HL-60 (cell line): ENCODE data around the gene UNC13D.
"Not testable (repeated sequence)": the region's sequence is repeated elsewhere in the genome, so short reads cannot be mapped to it uniquely, and the experiment has no call there.

ENCODE experiments used
- DNase-seq, 2 experiments: peaks; one replicate each; pipeline ENCODE4 v3.0.0-alpha.2; 2010 to 2020; ENCODE audit warnings: low read depth in 1 of 2, low spot score in 1 of 2
- H3K27ac ChIP-seq: fragments of 250-450 bp; sonication (Bioruptor Pico); replicated peaks from 2 replicates; pipeline ENCODE4 v1.5.1; 2020; ENCODE audit warnings: mild to moderate bottlenecking, moderate library complexity
- H3K27me3 ChIP-seq: fragments of 250-450 bp; sonication (Bioruptor Pico); 2 replicates; pipeline ENCODE4 v1.5.1; 2021; ENCODE audit warnings: mild to moderate bottlenecking, moderate library complexity; ENCODE audit not compliant: insufficient read depth, poor library complexity, severe bottlenecking
- H3K4me3 ChIP-seq: replicated peaks from 2 replicates; pipeline ENCODE4 v1.5.1; 2011; ENCODE audit warnings: mild to moderate bottlenecking, control low read depth, low read length; ENCODE audit not compliant: insufficient read depth
- CTCF ChIP-seq: IDR thresholded peaks from one replicate; pipeline ENCODE4 v1.5.1; 2011; ENCODE audit warnings: low read length, control low read depth, inconsistent platforms; ENCODE audit not compliant: insufficient read depth
- GABPA ChIP-seq: IDR thresholded peaks from 2 replicates; pipeline ENCODE4 v1.6.1; 2012; ENCODE audit warnings: low read depth
- POLR2AphosphoS5 ChIP-seq: IDR thresholded peaks from 2 replicates; pipeline ENCODE4 v1.6.1; 2012; ENCODE audit warnings: low read depth
- REST ChIP-seq: IDR thresholded peaks from 2 replicates; pipeline ENCODE4 v1.6.1; 2012; ENCODE audit warnings: low read depth; ENCODE audit not compliant: insufficient replicate concordance
- SPI1 ChIP-seq: IDR thresholded peaks from 2 replicates; pipeline ENCODE4 v1.6.1; 2012; ENCODE audit warnings: low read depth, mild to moderate bottlenecking, borderline replicate concordance

The UNC13D gene

GRCh38 chr17:75888484-75888883 is 44.3 kb upstream of the UNC13D start:
- DNase-seq, result no peak
- Histone ChIP-seq H3K4me3 (no peak overlapping the region), H3K27me3 (no peaks in the 10 kb centered on the region), H3K27ac (no peak overlapping the region)
- TF ChIP-seq SPI1 (no peak), POLR2AphosphoS5 (no peak), CTCF (no peak), REST (no peak), GABPA (no peak)

DNA sequence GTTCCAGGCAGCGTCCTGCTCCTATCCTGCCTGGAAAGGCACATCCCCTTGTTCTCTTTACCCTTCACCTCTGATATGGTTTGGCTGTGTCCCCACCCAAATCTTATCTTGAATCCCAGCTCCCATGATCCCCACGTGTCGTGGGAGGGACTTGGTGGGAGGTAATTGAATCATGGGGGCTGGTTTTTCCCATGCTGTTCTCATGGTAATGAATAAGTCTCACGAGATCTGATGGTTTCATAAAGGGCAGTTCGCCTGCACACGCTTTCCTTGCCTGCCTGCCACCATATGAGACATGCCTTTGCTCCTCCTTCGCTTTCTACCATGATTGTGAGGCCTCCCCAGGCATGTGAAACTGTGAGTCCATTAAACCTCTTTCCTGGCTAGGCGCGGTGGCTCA is 41.7 kb upstream of the UNC13D start:
- not testable (repeated sequence) for DNase-seq, H3K4me3 ChIP-seq, H3K27me3 ChIP-seq, H3K27ac ChIP-seq

DNA sequence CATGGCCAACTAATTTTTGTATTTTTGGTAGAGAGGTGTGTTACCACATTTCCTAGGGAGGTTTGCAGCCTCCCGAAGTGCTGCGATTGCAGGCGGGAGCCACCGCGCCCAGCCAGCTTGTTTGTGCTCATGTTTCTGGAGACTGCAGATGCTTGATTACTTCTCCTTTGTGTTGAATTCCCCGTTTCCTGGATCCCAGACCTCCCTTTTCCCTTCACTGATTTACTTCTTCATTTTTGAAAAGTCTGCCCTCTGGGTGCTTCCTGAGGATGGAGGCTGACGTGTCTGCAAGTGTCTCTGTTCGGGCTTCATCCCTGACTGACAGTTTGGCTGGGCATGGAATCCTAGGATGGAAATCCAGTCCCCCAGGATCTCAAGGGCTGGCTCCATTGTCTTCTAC is 41.2 kb upstream of the UNC13D start:
- Histone ChIP-seq H3K27me3 (no peaks in the 10 kb centered on the region), H3K27ac (no peak overlapping the region), H3K4me3 (no peak overlapping the region)
- TF ChIP-seq SPI1, result no peak
- no peak for TF ChIP-seq CTCF
- TF ChIP-seq POLR2AphosphoS5, result no peak
- no peak for TF ChIP-seq REST
- TF ChIP-seq GABPA, result no peak
- no peak for DNase-seq

GRCh38 chr17:75881678-75882454 is 37.7 kb upstream of the UNC13D start:
- Histone ChIP-seq H3K27me3 (peaks cover 9% of the 10 kb centered on the region), H3K27ac (no peak overlapping the region), H3K4me3 (no peak overlapping the region)
- TF ChIP-seq GABPA, result no peak
- DNase-seq, result no peak

GRCh38 chr17:75880266-75880665 is 36.1 kb upstream of the UNC13D start:
- H3K27me3 ChIP-seq, result peaks cover 9% of the 10 kb centered on the region
- H3K27ac ChIP-seq, result no peak overlapping the region
- TF ChIP-seq REST (no peak), POLR2AphosphoS5 (no peak), SPI1 (no peak), GABPA (no peak), CTCF (no peak)
- H3K4me3 ChIP-seq, result no peak overlapping the region
- no peak for DNase-seq
